Measurements from ENCODE around the gene NUDT19.

DNA sequence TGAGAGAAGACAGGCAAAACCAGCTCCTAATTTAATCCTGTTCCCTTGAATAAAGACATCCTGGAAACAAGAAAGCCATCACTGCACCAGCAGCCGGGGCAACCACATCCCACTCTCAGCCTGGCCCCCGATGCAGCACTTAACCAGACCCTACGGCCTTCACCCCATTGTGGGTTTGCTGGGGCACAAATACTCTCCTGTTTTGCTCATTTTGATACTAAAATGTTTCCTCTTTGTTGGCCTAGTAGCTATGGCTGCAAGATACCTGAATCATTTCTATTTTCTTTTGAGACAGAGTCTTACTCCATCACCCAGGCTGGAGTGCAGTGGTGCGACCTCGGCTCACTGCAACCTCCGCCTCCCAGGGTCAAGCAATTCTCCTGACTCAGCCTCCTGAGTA is 45.1 kb upstream of the NUDT19 start:
- TF ChIP-seq, protein P1, sequence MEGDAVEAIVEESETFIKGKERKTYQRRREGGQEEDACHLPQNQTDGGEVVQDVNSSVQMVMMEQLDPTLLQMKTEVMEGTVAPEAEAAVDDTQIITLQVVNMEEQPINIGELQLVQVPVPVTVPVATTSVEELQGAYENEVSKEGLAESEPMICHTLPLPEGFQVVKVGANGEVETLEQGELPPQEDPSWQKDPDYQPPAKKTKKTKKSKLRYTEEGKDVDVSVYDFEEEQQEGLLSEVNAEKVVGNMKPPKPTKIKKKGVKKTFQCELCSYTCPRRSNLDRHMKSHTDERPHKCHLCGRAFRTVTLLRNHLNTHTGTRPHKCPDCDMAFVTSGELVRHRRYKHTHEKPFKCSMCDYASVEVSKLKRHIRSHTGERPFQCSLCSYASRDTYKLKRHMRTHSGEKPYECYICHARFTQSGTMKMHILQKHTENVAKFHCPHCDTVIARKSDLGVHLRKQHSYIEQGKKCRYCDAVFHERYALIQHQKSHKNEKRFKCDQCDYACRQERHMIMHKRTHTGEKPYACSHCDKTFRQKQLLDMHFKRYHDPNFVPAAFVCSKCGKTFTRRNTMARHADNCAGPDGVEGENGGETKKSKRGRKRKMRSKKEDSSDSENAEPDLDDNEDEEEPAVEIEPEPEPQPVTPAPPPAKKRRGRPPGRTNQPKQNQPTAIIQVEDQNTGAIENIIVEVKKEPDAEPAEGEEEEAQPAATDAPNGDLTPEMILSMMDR (IDR thresholded peaks at IDR 0.05), result no peak
- no peak for TF ChIP-seq POLR2AphosphoS5 (IDR thresholded peaks at IDR 0.05; ENCODE audit: insufficient read depth in 1 of 2, low read depth in 1 of 2)

Measured in vagina (tissue), 2 donors.